Measurements from ENCODE around the gene USF2.

The USF2 gene

DNA sequence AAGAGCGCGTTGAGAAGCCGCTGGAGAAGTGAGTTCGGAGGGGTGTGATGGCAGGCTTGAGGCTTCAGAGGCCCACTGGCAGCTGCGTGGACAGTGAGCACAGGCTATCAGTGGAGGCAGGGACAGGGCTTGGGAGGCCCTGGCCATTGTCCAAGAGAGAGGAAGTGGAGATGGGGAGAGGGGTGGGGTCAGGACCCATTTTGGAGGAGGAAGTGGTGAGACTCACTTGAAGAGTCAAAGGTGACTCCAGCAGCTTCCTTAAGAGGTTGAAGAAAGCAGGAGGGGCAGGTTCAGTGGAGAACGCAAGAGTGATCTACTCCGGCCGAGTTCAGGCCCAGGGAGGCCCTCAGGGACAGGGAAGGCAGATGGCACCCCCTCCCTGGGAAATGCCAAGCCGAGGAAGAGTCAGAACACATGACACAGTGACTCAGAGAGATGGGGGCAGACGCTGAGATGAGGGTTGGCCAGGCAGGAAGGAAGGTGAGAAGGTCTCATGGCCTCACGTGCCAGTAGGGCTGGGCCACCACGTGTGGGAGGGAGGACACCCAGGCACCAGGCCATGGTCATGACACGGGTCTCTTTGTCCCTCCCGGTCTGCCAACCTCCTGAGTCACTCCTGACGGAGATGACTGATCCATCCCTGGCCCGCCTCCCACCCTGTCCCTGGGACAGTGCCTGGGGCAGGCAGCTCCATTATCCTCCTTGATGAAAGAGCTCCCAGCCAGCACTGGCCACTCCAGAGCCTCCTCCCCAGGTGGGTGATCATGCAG, 50.1 kb downstream of the USF2 start:
- DNase-seq (ENCODE audit: low spot score), result no peak

DNA sequence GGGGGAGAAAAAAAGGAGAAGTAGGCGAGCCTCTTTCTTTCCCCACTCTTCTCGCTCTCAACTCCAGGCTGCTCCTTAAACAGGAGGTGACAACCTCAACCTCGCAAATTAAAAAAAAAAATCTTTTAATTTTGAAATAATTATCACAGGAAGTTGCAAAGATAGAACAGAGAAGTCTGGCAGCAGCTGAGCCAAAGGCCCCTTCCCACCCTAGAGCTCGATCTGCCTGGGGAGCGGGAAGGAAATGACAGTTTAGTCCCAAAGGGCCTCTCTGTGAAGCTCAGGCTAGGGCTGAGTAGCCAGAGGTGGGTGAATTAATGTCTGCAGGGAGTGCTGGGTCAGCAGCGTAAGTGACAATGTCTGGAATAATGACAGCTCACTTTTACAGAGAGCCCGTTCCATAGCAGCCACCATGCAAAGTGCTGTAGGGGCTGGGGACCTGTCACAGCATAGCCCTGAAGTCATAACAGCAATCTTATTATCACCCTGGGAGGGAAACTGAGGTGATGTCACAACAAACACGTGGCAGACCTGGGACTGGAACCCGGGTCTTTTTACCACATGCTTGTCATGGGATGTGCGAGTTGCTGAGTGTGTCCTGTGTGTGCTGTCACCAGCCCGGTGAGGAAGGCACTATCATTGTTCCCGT, 51.4 kb downstream of the USF2 start:
- DNase-seq (ENCODE audit: low spot score), result no peak

DNA sequence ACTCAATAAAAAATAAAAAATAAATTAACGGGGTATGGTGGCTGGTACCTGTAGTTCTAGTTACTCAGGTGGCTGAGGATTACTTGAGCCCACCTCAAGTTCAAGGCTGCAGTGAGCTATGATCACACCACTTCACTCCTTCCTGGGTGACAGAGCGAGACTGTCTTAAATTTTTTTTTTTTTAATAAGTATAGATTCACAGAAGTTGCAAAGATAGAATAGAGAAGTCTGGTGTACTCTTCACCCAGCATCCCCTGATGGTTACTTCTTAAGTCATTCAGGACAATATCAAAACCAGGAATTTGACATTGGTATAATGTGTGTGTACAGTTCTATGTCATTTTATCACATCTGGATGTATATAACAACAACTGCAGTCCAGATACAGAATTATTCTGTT, 52.5 kb downstream of the USF2 start:
- DNase-seq (ENCODE audit: low spot score), result no peak

DNA sequence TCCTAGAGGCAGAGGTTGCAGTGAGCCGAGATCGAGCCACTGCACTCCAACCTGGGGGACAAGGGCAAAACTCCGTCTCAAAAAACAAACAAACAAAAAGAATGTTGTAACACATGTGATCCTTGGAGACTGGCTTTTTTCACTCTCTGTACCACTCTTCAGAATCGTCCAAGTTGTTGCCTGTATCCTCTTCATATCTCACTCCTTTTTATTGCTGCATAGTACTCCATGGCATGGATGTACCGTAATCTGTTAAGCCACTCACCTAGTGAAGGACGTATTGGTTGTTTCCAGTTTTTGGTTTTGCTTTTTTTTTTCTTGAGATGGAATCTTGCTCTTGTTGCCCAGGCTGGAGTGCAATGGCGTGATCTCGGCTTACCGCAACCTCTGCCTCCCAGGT, 53.3 kb downstream of the USF2 start:
- no peak for DNase-seq (ENCODE audit: low spot score)

DNA sequence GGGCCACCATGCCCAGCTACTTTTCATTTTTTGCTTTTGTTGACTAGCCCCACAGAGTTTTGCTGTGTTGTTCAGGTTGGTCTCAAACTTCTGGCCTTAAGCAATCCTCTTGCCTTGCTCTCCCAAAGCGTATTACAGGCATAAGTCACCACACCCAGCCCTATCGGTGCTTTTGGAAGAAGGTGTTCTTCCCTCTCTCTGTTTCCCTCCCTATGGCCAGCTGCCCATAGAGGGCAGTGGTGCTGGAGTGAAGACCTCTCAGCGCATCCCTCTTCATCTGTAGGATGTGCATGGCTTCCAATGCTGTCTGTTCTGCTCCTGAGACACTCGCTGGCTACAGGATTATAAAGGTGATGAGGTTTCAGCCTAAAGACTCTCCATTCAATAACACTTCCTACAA, 58.9 kb downstream of the USF2 start:
- DNase-seq (ENCODE audit: low spot score), result no peak

DNA sequence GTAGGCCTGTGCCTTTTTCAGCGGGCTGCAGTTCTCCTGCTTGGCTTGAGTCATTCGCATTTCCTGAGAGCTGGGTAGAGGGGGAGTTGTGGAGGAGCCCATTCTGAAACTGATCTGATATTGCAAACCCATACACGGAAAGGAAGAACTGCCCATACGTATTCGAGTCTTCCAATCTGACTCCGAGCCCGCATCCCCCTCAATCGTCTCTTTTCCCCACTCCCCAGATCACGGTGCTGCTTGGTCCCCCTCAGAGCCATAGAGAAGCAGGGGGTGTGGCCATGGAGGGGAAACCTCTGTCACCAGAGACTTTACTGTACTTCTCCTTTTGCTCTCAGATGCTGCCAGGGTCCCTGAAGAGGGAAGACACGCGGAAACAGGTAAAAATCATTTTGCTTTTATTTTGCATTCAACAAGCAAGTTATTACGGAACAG, 60.1 kb downstream of the USF2 start, which contains the start of gene CD22:
TSS of gene CD22 (plus strand) at position 337 of the 435 bp plus-strand sequence. CDS start 2,854 bp downstream, outside the sequence.
- no peak for DNase-seq (ENCODE audit: low spot score)

DNA sequence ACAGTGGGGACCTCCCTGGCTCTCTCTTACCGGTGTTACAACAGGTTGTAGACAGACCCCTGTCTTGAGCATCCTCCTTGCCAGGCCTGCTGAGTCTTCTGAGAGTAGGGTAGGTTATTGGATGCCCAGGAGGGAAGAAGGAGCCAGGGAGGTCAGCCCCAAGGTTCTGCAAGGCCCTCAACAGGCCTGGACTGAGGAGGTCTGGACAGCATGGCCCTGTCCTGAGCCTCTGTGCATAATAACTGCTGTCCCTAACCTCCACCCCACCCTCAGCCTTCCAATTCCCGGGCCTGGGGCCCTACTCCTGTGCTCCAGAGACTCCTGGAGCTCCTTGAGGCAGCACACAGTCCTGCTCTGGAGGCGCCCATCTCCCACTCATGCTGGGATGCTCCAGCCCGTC, 60.6 kb downstream of the USF2 start:
- no peak for DNase-seq (ENCODE audit: low spot score)

All from CD4-positive, alpha-beta T cell treated with Interleukin-2 at 100 ng/mL for 4 hours (primary cell).